IPS DF 4.7 (cell line): Measurements from ENCODE around the gene KBTBD8.

Experiments
- DNase-seq: peaks from one replicate; pipeline ENCODE4 v3.0.0-alpha.2; 2013; ENCODE audit warnings: low spot score; ENCODE audit errors: extremely low read depth

The KBTBD8 gene

GRCh38 chr3:66997560-66998112 is 471 bp upstream of the KBTBD8 start:
- DNase-seq = no peak

GRCh38 chr3:66998904-66999235 is 763 bp downstream of the KBTBD8 start:
- DNase-seq = no peak

GRCh38 chr3:67000009-67000408 is 1.9 kb downstream of the KBTBD8 start:
- no peak for DNase-seq

- DNase-seq = no peak
These were observed 3.2 kb downstream of the KBTBD8 start for GRCh38 chr3:67001086-67001861.

- DNase-seq = no peak
These were observed 7.9 kb downstream of the KBTBD8 start for GRCh38 chr3:67005974-67006373.

GRCh38 chr3:67006460-67006859 is 8.4 kb downstream of the KBTBD8 start:
- DNase-seq = no peak

GRCh38 chr3:67008388-67008787 is 10.3 kb downstream of the KBTBD8 start:
- DNase-seq = no peak

- no peak for DNase-seq
These were observed 11.6 kb downstream of the KBTBD8 start for GRCh38 chr3:67009716-67010115.

- no peak for DNase-seq
These were observed 13.5 kb downstream of the KBTBD8 start for GRCh38 chr3:67011414-67012131.

GRCh38 chr3:67012564-67012963 is 14.5 kb downstream of the KBTBD8 start:
- DNase-seq = no peak

- no peak for DNase-seq
These were observed 17.8 kb downstream of the KBTBD8 start for GRCh38 chr3:67015702-67016484.

GRCh38 chr3:67016522-67017080 is 18.5 kb downstream of the KBTBD8 start:
- DNase-seq = no peak

GRCh38 chr3:67017211-67017610 is 19.1 kb downstream of the KBTBD8 start:
- DNase-seq = no peak

GRCh38 chr3:67018105-67018788 is 20.1 kb downstream of the KBTBD8 start:
- no peak for DNase-seq

- DNase-seq = no peak
These were observed 20.9 kb downstream of the KBTBD8 start for GRCh38 chr3:67018789-67019526.

- no peak for DNase-seq
These were observed 30.1 kb downstream of the KBTBD8 start for GRCh38 chr3:67028001-67028784.

- DNase-seq = no peak
These were observed 33.0 kb downstream of the KBTBD8 start for GRCh38 chr3:67030785-67031740.

GRCh38 chr3:67031986-67032385 is 33.9 kb downstream of the KBTBD8 start:
- DNase-seq = no peak
